SK-N-SH (cell line): Measurements from ENCODE around the gene ARID1B.

ENCODE experiments used
- FOXM1 ChIP-seq: IDR thresholded peaks from 2 replicates; pipeline ENCODE4 v1.4.0; 2012; ENCODE audit warnings: low read depth, mild to moderate bottlenecking
- SMC3 ChIP-seq: IDR thresholded peaks from 2 replicates; pipeline ENCODE4 v1.6.1; 2012; ENCODE audit warnings: low read depth, low read length, improper control_type of control experiment

GRCh38 chr6:157236040-157236725 is 459.0 kb downstream of the ARID1B start:
- no peak for TF ChIP-seq SMC3
- TF ChIP-seq FOXM1: no peak
